GM21723 (cell line): ENCODE data around the gene FCN3.

Experiments
- ATAC-seq: cut with Tn5 transposase; IDR thresholded peaks from one replicate; pipeline ENCODE4 v1.9.1; 2021; ENCODE audit warnings: mild to moderate bottlenecking, moderate library complexity; ENCODE audit not compliant: unreplicated experiment

The FCN3 gene

GRCh38 chr1:27361044-27361402 lies 13.6 kb downstream of the FCN3 start:
- no peak for ATAC-seq

- ATAC-seq: no peak
These were observed 14.2 kb downstream of the FCN3 start for GRCh38 chr1:27360159-27361043.

- ATAC-seq: no peak
These were observed 14.8 kb downstream of the FCN3 start for GRCh38 chr1:27359822-27360158.

- no peak for ATAC-seq
These were observed 15.7 kb downstream of the FCN3 start for GRCh38 chr1:27358928-27359313.

GRCh38 chr1:27358038-27358927 lies 16.3 kb downstream of the FCN3 start:
- no peak for ATAC-seq

GRCh38 chr1:27357281-27358037 lies 17.2 kb downstream of the FCN3 start:
- ATAC-seq: peak; percentile 59

- no peak for ATAC-seq
These were observed 17.9 kb downstream of the FCN3 start for GRCh38 chr1:27356619-27357280.

GRCh38 chr1:27356277-27356618 lies 18.4 kb downstream of the FCN3 start:
- ATAC-seq: no peak

GRCh38 chr1:27355683-27356082 lies 18.9 kb downstream of the FCN3 start:
- no peak for ATAC-seq

GRCh38 chr1:27353629-27354028 lies 21.0 kb downstream of the FCN3 start:
- ATAC-seq: no peak

GRCh38 chr1:27353166-27353565 lies 21.5 kb downstream of the FCN3 start:
- ATAC-seq: no peak

- ATAC-seq: no peak
These were observed 23.0 kb downstream of the FCN3 start for GRCh38 chr1:27351541-27352107.

- ATAC-seq: no peak
These were observed 23.7 kb downstream of the FCN3 start for GRCh38 chr1:27350663-27351540.

- ATAC-seq: no peak
These were observed 24.6 kb downstream of the FCN3 start for GRCh38 chr1:27349784-27350662.

- ATAC-seq: no peak
These were observed 25.5 kb downstream of the FCN3 start for GRCh38 chr1:27348861-27349783.

GRCh38 chr1:27346991-27347624 lies 27.5 kb downstream of the FCN3 start:
- no peak for ATAC-seq

- ATAC-seq: no peak
These were observed 28.3 kb downstream of the FCN3 start for GRCh38 chr1:27346357-27346756.
